GM20000 (cell line): ENCODE data around the gene ARMC9.

Experiments used
- DNase-seq: peaks from one replicate; pipeline ENCODE4 v3.0.0; 2012; ENCODE audit warnings: low spot score
- CTCF ChIP-seq: IDR thresholded peaks from 2 replicates; pipeline ENCODE4 v1.5.1; 2012; ENCODE audit warnings: mild to moderate bottlenecking, control low read depth; ENCODE audit errors: extremely low read depth, missing control alignments

ARMC9 gene

DNA sequence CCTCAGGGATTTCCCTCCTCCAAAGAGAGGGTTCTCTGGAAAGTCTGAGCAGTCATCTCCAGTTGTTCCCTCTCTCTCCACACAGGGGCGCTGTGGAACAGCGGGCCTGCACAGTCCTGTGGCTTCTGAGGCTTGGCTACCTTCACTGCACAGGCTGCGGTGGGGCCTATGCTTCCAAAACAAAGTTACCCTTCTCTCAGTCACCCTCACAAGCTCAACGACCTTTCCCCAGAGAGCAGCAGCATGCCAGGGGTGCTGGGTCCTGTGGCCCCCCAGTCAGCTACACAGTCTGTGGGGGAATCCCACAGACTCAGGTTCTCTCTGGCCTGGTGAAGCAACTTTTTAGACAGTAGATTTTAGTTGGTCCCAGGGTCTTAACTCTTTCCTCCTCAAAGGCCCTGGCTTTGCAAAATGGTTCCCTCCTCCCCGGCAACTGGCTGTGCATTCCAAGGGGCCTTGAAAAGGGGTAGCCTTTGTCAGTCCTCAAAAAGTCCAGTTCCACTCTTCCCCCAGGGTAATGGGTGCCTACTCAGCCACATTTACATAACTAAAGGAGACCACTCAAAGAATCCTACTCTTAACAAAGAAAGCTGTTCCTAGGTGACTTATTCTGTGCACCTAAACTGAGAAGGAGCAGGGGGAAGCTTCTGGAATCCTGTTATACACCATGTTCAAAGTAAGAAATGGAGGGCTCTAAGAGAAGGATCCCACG, 212.0 kb downstream of the ARMC9 start:
- no peak for TF ChIP-seq CTCF
- no peak for DNase-seq

GRCh38 chr2:231411237-231411636, 212.8 kb downstream of the ARMC9 start:
- no peak for TF ChIP-seq CTCF
- DNase-seq: no peak

- TF ChIP-seq CTCF: peak; percentile 86
- DNase-seq: peak; percentile 94
These were observed 213.6 kb downstream of the ARMC9 start for GRCh38 chr2:231411831-231412617.

DNA sequence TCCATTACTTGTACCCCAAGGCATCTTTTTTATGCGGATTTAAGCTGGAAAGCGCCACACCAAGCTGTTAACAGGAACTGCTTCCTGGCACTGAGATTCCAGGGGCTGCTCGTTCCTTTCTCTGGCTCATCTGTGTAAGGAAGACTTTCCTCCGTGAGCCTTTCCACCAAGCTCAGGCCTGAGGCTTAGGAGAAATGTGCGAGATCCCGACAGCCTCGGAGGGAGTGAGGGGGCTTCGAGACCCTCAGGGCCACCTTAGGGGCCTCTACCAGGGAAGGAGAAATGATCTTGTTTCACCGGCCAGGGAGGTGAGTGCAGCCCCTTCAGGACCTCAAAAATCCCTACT, 214.2 kb downstream of the ARMC9 start:
- no peak for TF ChIP-seq CTCF
- no peak for DNase-seq

- no peak for TF ChIP-seq CTCF
- DNase-seq: no peak
These were observed 215.0 kb downstream of the ARMC9 start for GRCh38 chr2:231413456-231413855.

- TF ChIP-seq CTCF: no peak
These were observed 215.6 kb downstream of the ARMC9 start for GRCh38 chr2:231413921-231414476.

GRCh38 chr2:231415029-231415428, 216.6 kb downstream of the ARMC9 start:
- no peak for DNase-seq
- TF ChIP-seq CTCF: no peak

More at GRCh38 chr2:231413921-231414476, 215.6 kb downstream of the ARMC9 start:
- no peak for DNase-seq
